Measurements from ENCODE around the gene NXPH2. TPM values are rescaled to one million over a fixed set of nuclear protein-coding genes. Genes with fewer than 3 reads are reported as not detected.

NXPH2 gene
- total RNA-seq, 1 donor from 2014 or later = 1.0 TPM

DNA sequence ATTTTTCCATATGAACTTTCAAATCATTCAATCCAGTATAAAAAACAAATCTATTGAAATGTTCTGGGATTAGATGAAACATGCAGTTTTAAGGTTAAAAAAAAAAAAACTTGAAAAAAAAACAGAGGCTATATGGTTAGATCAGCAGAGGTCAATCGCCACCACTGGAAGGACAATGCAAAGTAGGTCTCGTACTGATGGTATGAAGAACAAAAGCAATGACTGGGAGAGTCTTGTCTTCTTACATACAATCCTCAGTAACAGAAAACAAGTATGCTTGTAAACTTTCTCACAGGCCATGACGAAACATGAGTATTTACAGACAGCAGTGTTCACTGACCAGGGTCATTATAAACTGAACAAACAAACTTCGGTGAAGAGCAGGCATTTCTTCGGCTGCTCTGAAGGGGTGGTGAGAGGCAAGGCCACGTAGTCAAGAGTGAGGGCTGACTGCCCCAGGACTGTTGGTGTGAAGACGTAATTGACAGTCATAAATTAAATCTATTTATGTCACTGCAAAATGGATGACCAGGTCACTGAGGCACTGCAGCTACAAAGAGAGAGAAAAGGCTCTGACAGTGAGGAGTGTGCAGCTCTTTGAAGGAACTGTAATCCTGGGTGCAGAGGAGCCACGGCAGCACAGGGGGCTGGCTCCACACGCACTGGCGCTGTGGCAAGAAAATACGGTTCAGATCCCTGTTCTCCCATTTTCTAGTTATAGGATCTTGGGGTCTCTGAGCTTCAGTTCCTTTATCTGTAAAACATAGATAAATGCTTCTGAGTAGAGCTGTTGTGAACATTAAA, 60.0 kb downstream of the NXPH2 start:
- no peak overlapping the region for H3K4me3 Mint-ChIP-seq (ENCODE audit: unreplicated experiment)
- TF ChIP-seq, protein P1, sequence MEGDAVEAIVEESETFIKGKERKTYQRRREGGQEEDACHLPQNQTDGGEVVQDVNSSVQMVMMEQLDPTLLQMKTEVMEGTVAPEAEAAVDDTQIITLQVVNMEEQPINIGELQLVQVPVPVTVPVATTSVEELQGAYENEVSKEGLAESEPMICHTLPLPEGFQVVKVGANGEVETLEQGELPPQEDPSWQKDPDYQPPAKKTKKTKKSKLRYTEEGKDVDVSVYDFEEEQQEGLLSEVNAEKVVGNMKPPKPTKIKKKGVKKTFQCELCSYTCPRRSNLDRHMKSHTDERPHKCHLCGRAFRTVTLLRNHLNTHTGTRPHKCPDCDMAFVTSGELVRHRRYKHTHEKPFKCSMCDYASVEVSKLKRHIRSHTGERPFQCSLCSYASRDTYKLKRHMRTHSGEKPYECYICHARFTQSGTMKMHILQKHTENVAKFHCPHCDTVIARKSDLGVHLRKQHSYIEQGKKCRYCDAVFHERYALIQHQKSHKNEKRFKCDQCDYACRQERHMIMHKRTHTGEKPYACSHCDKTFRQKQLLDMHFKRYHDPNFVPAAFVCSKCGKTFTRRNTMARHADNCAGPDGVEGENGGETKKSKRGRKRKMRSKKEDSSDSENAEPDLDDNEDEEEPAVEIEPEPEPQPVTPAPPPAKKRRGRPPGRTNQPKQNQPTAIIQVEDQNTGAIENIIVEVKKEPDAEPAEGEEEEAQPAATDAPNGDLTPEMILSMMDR (IDR thresholded peaks at IDR 0.05; ENCODE audit: insufficient read depth, low read depth, low read length) = no peak
- TF ChIP-seq EZH2 (IDR thresholded peaks at IDR 0.05; ENCODE audit: insufficient read depth, low read length) = no peak

DNA sequence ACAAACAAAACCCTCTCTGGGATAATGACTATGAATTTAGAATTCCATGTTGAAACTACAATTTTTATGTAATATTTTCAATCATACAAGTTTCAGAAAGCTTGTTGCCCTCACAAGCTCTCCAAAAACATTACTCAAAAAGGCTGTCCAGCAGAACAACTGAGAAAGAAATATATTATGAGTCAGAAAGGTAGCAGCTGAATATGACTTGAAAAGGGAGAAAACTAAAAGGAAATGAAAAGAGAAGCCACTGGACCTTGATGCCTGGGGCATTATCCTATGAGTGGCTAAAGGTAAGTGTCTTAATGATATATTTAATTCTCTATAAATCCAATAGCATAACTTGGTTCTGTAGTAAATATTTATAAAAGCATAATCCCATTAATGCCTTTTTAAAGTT, 61.8 kb downstream of the NXPH2 start:
- H3K9ac ChIP-seq (ENCODE audit: low read length) = no peak overlapping the region
- no peaks in the 10 kb centered on the region for H3K4me1 ChIP-seq (ENCODE audit: insufficient read depth, low read length)
- H3K27ac ChIP-seq (ENCODE audit: low read depth, low read length) = no peak overlapping the region
- H3K79me2 ChIP-seq (ENCODE audit: insufficient read depth, low read length) = no peaks in the 10 kb centered on the region
- H3K36me3 Mint-ChIP-seq (ENCODE audit: low read depth, unreplicated experiment) = no peaks in the 10 kb centered on the region
- no peak overlapping the region for H3K4me3 ChIP-seq (ENCODE audit: insufficient read depth, low read depth, low read length)
- H3K4me3 Mint-ChIP-seq (ENCODE audit: unreplicated experiment) = no peak overlapping the region
- H2AFZ ChIP-seq (ENCODE audit: low read depth, low read length) = no peak overlapping the region
- H3K4me2 ChIP-seq (ENCODE audit: low read length) = no peak overlapping the region
- no peaks in the 10 kb centered on the region for H3K9me3 Mint-ChIP-seq (ENCODE audit: unreplicated experiment)
- H3K27me3 ChIP-seq (ENCODE audit: insufficient read depth, low read length) = no peaks in the 10 kb centered on the region
- no peaks in the 10 kb centered on the region for H3K9me3 ChIP-seq (ENCODE audit: insufficient read depth, low read depth, low read length)
- H3K4me1 Mint-ChIP-seq (ENCODE audit: low read depth, unreplicated experiment) = peaks cover 6% of the 10 kb centered on the region
- H3K36me3 ChIP-seq (ENCODE audit: insufficient read depth, low read length) = no peaks in the 10 kb centered on the region
- no peak overlapping the region for H3K27ac Mint-ChIP-seq (ENCODE audit: unreplicated experiment)
- FAIRE-seq (no peak), DNase-seq (ENCODE audit: low read depth) (no peak)
- H4K20me1 ChIP-seq (ENCODE audit: insufficient read depth, low read length) = no peaks in the 10 kb centered on the region
- TF ChIP-seq, protein P1 (IDR thresholded peaks at IDR 0.05; ENCODE audit: insufficient read depth, low read depth, low read length) = no peak
- TF ChIP-seq EZH2 (IDR thresholded peaks at IDR 0.05; ENCODE audit: insufficient read depth, low read length) = no peak
- H3K27me3 Mint-ChIP-seq (ENCODE audit: low read depth, unreplicated experiment) = no peaks in the 10 kb centered on the region

More for the DNA sequence above, 60.0 kb downstream of the NXPH2 start:
- Mint-ChIP-seq H3K27ac (ENCODE audit: unreplicated experiment) (no peak overlapping the region), H3K9me3 (ENCODE audit: unreplicated experiment) (no peaks in the 10 kb centered on the region), H3K36me3 (ENCODE audit: low read depth, unreplicated experiment) (no peaks in the 10 kb centered on the region), H3K27me3 (ENCODE audit: low read depth, unreplicated experiment) (no peaks in the 10 kb centered on the region), H3K4me1 (ENCODE audit: low read depth, unreplicated experiment) (peaks cover 6% of the 10 kb centered on the region)
- no peak for FAIRE-seq
- no peak overlapping the region for H3K4me2 ChIP-seq (ENCODE audit: low read length)
- no peaks in the 10 kb centered on the region for H3K79me2 ChIP-seq (ENCODE audit: insufficient read depth, low read length)
- H3K4me3 ChIP-seq (ENCODE audit: insufficient read depth, low read depth, low read length) = no peak overlapping the region
- DNase-seq (ENCODE audit: low read depth) = no peak
- no peaks in the 10 kb centered on the region for H3K27me3 ChIP-seq (ENCODE audit: insufficient read depth, low read length)
- H3K4me1 ChIP-seq (ENCODE audit: insufficient read depth, low read length) = no peaks in the 10 kb centered on the region
- H3K36me3 ChIP-seq (ENCODE audit: insufficient read depth, low read length) = no peaks in the 10 kb centered on the region
- no peaks in the 10 kb centered on the region for H3K9me3 ChIP-seq (ENCODE audit: insufficient read depth, low read depth, low read length)
- no peak overlapping the region for H3K27ac ChIP-seq (ENCODE audit: low read depth, low read length)
- H4K20me1 ChIP-seq (ENCODE audit: insufficient read depth, low read length) = no peaks in the 10 kb centered on the region
- no peak overlapping the region for H2AFZ ChIP-seq (ENCODE audit: low read depth, low read length)
- H3K9ac ChIP-seq (ENCODE audit: low read length) = no peak overlapping the region

DNA sequence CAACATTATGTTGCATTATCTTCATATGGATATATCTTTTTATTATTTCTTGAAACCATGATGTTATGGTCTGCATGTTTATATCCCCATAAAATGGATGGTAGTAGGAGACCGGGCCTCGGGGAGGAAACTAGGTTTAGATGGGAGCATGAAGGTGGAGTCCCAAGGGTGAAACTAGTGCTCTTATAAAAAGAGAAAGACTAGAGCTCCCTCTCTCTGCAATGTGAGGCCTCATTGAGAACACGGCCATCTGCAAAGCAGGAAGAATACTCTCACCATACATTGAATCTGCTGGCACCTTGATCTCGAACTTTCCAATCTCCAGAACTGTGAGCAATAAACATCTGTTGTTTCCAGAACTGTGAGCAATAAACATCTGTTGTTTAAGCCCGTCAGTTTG, 64.0 kb downstream of the NXPH2 start:
- Histone ChIP-seq H4K20me1 (ENCODE audit: insufficient read depth, low read length) (no peaks in the 10 kb centered on the region), H3K4me2 (ENCODE audit: low read length) (no peak overlapping the region), H3K79me2 (ENCODE audit: insufficient read depth, low read length) (no peaks in the 10 kb centered on the region), H3K36me3 (ENCODE audit: insufficient read depth, low read length) (no peaks in the 10 kb centered on the region), H3K9me3 (ENCODE audit: insufficient read depth, low read depth, low read length) (no peaks in the 10 kb centered on the region), H2AFZ (ENCODE audit: low read depth, low read length) (no peak overlapping the region), H3K4me3 (ENCODE audit: insufficient read depth, low read depth, low read length) (no peak overlapping the region), H3K9ac (ENCODE audit: low read length) (no peak overlapping the region), H3K27me3 (ENCODE audit: insufficient read depth, low read length) (no peaks in the 10 kb centered on the region), H3K27ac (ENCODE audit: low read depth, low read length) (no peak overlapping the region), H3K4me1 (ENCODE audit: insufficient read depth, low read length) (peaks cover 8% of the 10 kb centered on the region)
- DNase-seq (ENCODE audit: low read depth) (no peak), FAIRE-seq (no peak)
- no peaks in the 10 kb centered on the region for H3K9me3 Mint-ChIP-seq (ENCODE audit: unreplicated experiment)
- H3K36me3 Mint-ChIP-seq (ENCODE audit: low read depth, unreplicated experiment) = no peaks in the 10 kb centered on the region
- H3K4me1 Mint-ChIP-seq (ENCODE audit: low read depth, unreplicated experiment) = peaks cover 14% of the 10 kb centered on the region
- H3K4me3 Mint-ChIP-seq (ENCODE audit: unreplicated experiment) = no peak overlapping the region
- no peak for TF ChIP-seq EZH2 (IDR thresholded peaks at IDR 0.05; ENCODE audit: insufficient read depth, low read length)
- TF ChIP-seq, protein P1 (IDR thresholded peaks at IDR 0.05; ENCODE audit: insufficient read depth, low read depth, low read length) = no peak
- H3K27ac Mint-ChIP-seq (ENCODE audit: unreplicated experiment) = no peak overlapping the region
- no peaks in the 10 kb centered on the region for H3K27me3 Mint-ChIP-seq (ENCODE audit: low read depth, unreplicated experiment)

Data from astrocyte (in vitro differentiated cells and primary cell).